T-helper 2 cell treated with Interferon-gamma antibody and Interleukin-4, amounts not matched to agents 5 μg/mL and 100 μg/mL, for 36 hours (primary cell): ENCODE results near the gene KCNQ5.

ENCODE experiments used
- DNase-seq: peaks from one replicate; pipeline ENCODE4 v3.0.0; 2021; ENCODE audit warnings: low spot score
- H3K27ac Mint-ChIP-seq: one replicate; pipeline ENCODE4 v1.8.0; 2021; ENCODE audit warnings: mild to moderate bottlenecking, mixed read lengths
- H3K27me3 Mint-ChIP-seq: one replicate; pipeline ENCODE4 v1.8.0; 2021; ENCODE audit warnings: low read depth, mixed read lengths
- H3K36me3 Mint-ChIP-seq: one replicate; pipeline ENCODE4 v1.8.0; 2021; ENCODE audit warnings: low read depth, mixed read lengths
- H3K4me1 Mint-ChIP-seq: one replicate; pipeline ENCODE4 v1.8.0; 2021; ENCODE audit warnings: low read depth, mixed read lengths
- H3K4me3 Mint-ChIP-seq: one replicate; pipeline ENCODE4 v1.8.0; 2022; ENCODE audit warnings: mild to moderate bottlenecking, moderate library complexity, mixed read lengths
- H3K9me3 Mint-ChIP-seq: one replicate; pipeline ENCODE4 v1.8.0; 2021; ENCODE audit warnings: mixed read lengths

Gene KCNQ5

GRCh38 chr6:73086726-73087125, 464.9 kb downstream of the KCNQ5 start:
- H3K9me3 Mint-ChIP-seq = peaks cover 4% of the 10 kb centered on the region
- no peaks in the 10 kb centered on the region for H3K27me3 Mint-ChIP-seq
- no peaks in the 10 kb centered on the region for H3K36me3 Mint-ChIP-seq
- no peak for DNase-seq
- H3K4me1 Mint-ChIP-seq = peaks cover 4% of the 10 kb centered on the region
- H3K27ac Mint-ChIP-seq = no peak overlapping the region
- H3K4me3 Mint-ChIP-seq = no peak overlapping the region

GRCh38 chr6:73088138-73088813, 466.4 kb downstream of the KCNQ5 start:
- no peak for DNase-seq
- peaks cover 8% of the 10 kb centered on the region for H3K9me3 Mint-ChIP-seq
- peaks cover under 1% of the 10 kb centered on the region for H3K36me3 Mint-ChIP-seq
- H3K4me1 Mint-ChIP-seq = peaks cover 4% of the 10 kb centered on the region
- no peak overlapping the region for H3K27ac Mint-ChIP-seq
- no peaks in the 10 kb centered on the region for H3K27me3 Mint-ChIP-seq
- H3K4me3 Mint-ChIP-seq = no peak overlapping the region

GRCh38 chr6:73104921-73105320, 483.1 kb downstream of the KCNQ5 start:
- no peaks in the 10 kb centered on the region for H3K36me3 Mint-ChIP-seq
- no peak overlapping the region for H3K4me3 Mint-ChIP-seq
- no peaks in the 10 kb centered on the region for H3K4me1 Mint-ChIP-seq
- no peak overlapping the region for H3K27ac Mint-ChIP-seq
- H3K27me3 Mint-ChIP-seq = no peaks in the 10 kb centered on the region
- H3K9me3 Mint-ChIP-seq = peaks cover 2% of the 10 kb centered on the region
- no peak for DNase-seq

GRCh38 chr6:73107016-73107415, 485.2 kb downstream of the KCNQ5 start:
- Mint-ChIP-seq H3K4me1 (no peaks in the 10 kb centered on the region), H3K36me3 (no peaks in the 10 kb centered on the region), H3K4me3 (no peak overlapping the region), H3K9me3 (no peaks in the 10 kb centered on the region), H3K27ac (no peak overlapping the region), H3K27me3 (no peaks in the 10 kb centered on the region)
- no peak for DNase-seq

GRCh38 chr6:73108949-73109348, 487.1 kb downstream of the KCNQ5 start:
- Mint-ChIP-seq H3K4me3 (no peak overlapping the region), H3K4me1 (no peaks in the 10 kb centered on the region), H3K27me3 (no peaks in the 10 kb centered on the region), H3K9me3 (no peaks in the 10 kb centered on the region), H3K27ac (no peak overlapping the region), H3K36me3 (no peaks in the 10 kb centered on the region)
- DNase-seq = no peak

GRCh38 chr6:73109659-73110058, 487.8 kb downstream of the KCNQ5 start:
- DNase-seq = no peak
- no peak overlapping the region for H3K27ac Mint-ChIP-seq
- H3K36me3 Mint-ChIP-seq = no peaks in the 10 kb centered on the region
- H3K4me3 Mint-ChIP-seq = no peak overlapping the region
- H3K27me3 Mint-ChIP-seq = no peaks in the 10 kb centered on the region
- H3K9me3 Mint-ChIP-seq = no peaks in the 10 kb centered on the region
- no peaks in the 10 kb centered on the region for H3K4me1 Mint-ChIP-seq

- H3K4me1 Mint-ChIP-seq = no peaks in the 10 kb centered on the region
- no peak for DNase-seq
- H3K9me3 Mint-ChIP-seq = no peaks in the 10 kb centered on the region
- no peaks in the 10 kb centered on the region for H3K27me3 Mint-ChIP-seq
- H3K36me3 Mint-ChIP-seq = peaks cover 2% of the 10 kb centered on the region
- H3K27ac Mint-ChIP-seq = no peak overlapping the region
- no peak overlapping the region for H3K4me3 Mint-ChIP-seq
Measured at GRCh38 chr6:73116330-73116729, 494.5 kb downstream of the KCNQ5 start.

GRCh38 chr6:73121421-73121993, 499.6 kb downstream of the KCNQ5 start:
- Mint-ChIP-seq H3K4me3 (no peak overlapping the region), H3K27ac (no peak overlapping the region), H3K36me3 (peaks cover 2% of the 10 kb centered on the region), H3K27me3 (no peaks in the 10 kb centered on the region), H3K4me1 (no peaks in the 10 kb centered on the region), H3K9me3 (no peaks in the 10 kb centered on the region)
- no peak for DNase-seq

GRCh38 chr6:73123632-73124329, 501.9 kb downstream of the KCNQ5 start:
- Mint-ChIP-seq H3K4me3 (no peak overlapping the region), H3K36me3 (peaks cover 2% of the 10 kb centered on the region), H3K4me1 (no peaks in the 10 kb centered on the region), H3K27me3 (no peaks in the 10 kb centered on the region), H3K27ac (no peak overlapping the region), H3K9me3 (no peaks in the 10 kb centered on the region)
- DNase-seq = no peak

GRCh38 chr6:73129653-73130443, 508.0 kb downstream of the KCNQ5 start:
- Mint-ChIP-seq H3K9me3 (no peaks in the 10 kb centered on the region), H3K4me1 (peaks cover 6% of the 10 kb centered on the region), H3K27me3 (peaks cover 4% of the 10 kb centered on the region), H3K36me3 (peaks cover 4% of the 10 kb centered on the region), H3K4me3 (peak overlapping the region; percentile 42), H3K27ac (no peak overlapping the region)
- peak; percentile 70 for DNase-seq

- Mint-ChIP-seq H3K4me3 (no peak overlapping the region), H3K27me3 (peaks cover 4% of the 10 kb centered on the region), H3K36me3 (peaks cover 6% of the 10 kb centered on the region), H3K9me3 (no peaks in the 10 kb centered on the region), H3K27ac (no peak overlapping the region), H3K4me1 (peaks cover 6% of the 10 kb centered on the region)
- no peak for DNase-seq
Measured at GRCh38 chr6:73131706-73132105, 509.8 kb downstream of the KCNQ5 start.

- peaks cover 6% of the 10 kb centered on the region for H3K36me3 Mint-ChIP-seq
- DNase-seq = no peak
- peaks cover 6% of the 10 kb centered on the region for H3K4me1 Mint-ChIP-seq
- no peak overlapping the region for H3K4me3 Mint-ChIP-seq
- peaks cover 4% of the 10 kb centered on the region for H3K27me3 Mint-ChIP-seq
- H3K27ac Mint-ChIP-seq = no peak overlapping the region
- no peaks in the 10 kb centered on the region for H3K9me3 Mint-ChIP-seq
Measured at GRCh38 chr6:73134588-73134987, 512.7 kb downstream of the KCNQ5 start.

GRCh38 chr6:73139681-73140383, 518.0 kb downstream of the KCNQ5 start:
- no peak for DNase-seq
- Mint-ChIP-seq H3K4me3 (no peak overlapping the region), H3K27ac (no peak overlapping the region), H3K36me3 (peaks cover 1% of the 10 kb centered on the region), H3K9me3 (no peaks in the 10 kb centered on the region), H3K4me1 (no peaks in the 10 kb centered on the region), H3K27me3 (no peaks in the 10 kb centered on the region)
